Coronary artery (tissue), 2 donors: ENCODE results near the gene UBE2D2.

ENCODE experiments used
- DNase-seq: peaks from one replicate; pipeline ENCODE4 v3.0.0-alpha.2; 2017; ENCODE audit warnings: low spot score
- H3K27ac ChIP-seq, 2 donors: fragments of 200-600 bp; sonication (generic); one replicate each; pipeline ENCODE4 v1.5.1; 2016 to 2019
- H3K4me3 ChIP-seq: fragments of 200-600 bp; sonication (generic); 2 replicates; pipeline ENCODE4 v1.5.1; 2016; ENCODE audit warnings: mild to moderate bottlenecking, moderate library complexity
- CTCF ChIP-seq: fragments of 200-600 bp; sonication (generic); IDR thresholded peaks from one replicate; pipeline ENCODE4 v1.5.1; 2019; ENCODE audit warnings: antibody characterized with exemption

Gene UBE2D2

GRCh38 chr5:139638736-139639618 is 77.8 kb downstream of the UBE2D2 start:
- no peak for DNase-seq
- no peak for TF ChIP-seq CTCF
- Histone ChIP-seq H3K4me3 (peak overlapping the region; percentile 74), H3K27ac (peak overlapping the region; percentile 84 to 91)

- H3K27ac ChIP-seq, result no peak overlapping the region
- no peak for TF ChIP-seq CTCF
- H3K4me3 ChIP-seq, result no peak overlapping the region
- DNase-seq, result no peak
These were observed 78.7 kb downstream of the UBE2D2 start for GRCh38 chr5:139639619-139640380.

GRCh38 chr5:139640421-139641115 is 79.4 kb downstream of the UBE2D2 start:
- no peak overlapping the region for H3K27ac ChIP-seq
- no peak for DNase-seq
- H3K4me3 ChIP-seq, result no peak overlapping the region
- no peak for TF ChIP-seq CTCF

- DNase-seq, result no peak
- H3K27ac ChIP-seq, result no peak overlapping the region
These were observed 80.3 kb downstream of the UBE2D2 start for GRCh38 chr5:139641116-139642080.

GRCh38 chr5:139642213-139642612 is 81.1 kb downstream of the UBE2D2 start:
- no peak for DNase-seq
- Histone ChIP-seq H3K4me3 (no peak overlapping the region), H3K27ac (no peak overlapping the region)
- no peak for TF ChIP-seq CTCF

More at GRCh38 chr5:139641116-139642080, 80.3 kb downstream of the UBE2D2 start:
- no peak overlapping the region for H3K4me3 ChIP-seq
- TF ChIP-seq CTCF, result no peak
